ENCODE data around the gene DUSP16. TPM values are rescaled to one million over a fixed set of nuclear protein-coding genes. Genes with fewer than 3 reads are reported as not detected.

Gene DUSP16
- total and polyA plus RNA-seq, 2 of the 8 experiments (the other 6 are each of a cell fraction or from before 2014, with no cell fraction given), result 31.6 to 55.9 TPM

GRCh38 chr12:12560587-12561370, 1.9 kb downstream of the DUSP16 start:
- no peak overlapping the region for H4K91ac ChIP-seq (replicated peaks; ENCODE audit: insufficient read length, low read length)
- peak overlapping the region; percentile 79 to 96 (median 87) for H3K4me3 ChIP-seq (ENCODE audit: extremely low read depth in 1 of 4, insufficient read depth in 2 of 4, low read depth in 3 of 4, low read length in 4 of 4)
- WGBS, 2 experiments (ENCODE audit: extremely low coverage in 1 of 2, insufficient coverage in 1 of 2, insufficient read length in 1 of 2, insufficient replicate concordance in 2 of 2, low coverage in 1 of 2, low lambda C conversion rate in 2 of 2, missing lambda C conversion rate in 1 of 2), result 6% methylated on average over 9 of the region's 9 CpGs; no CpG with 5 or more reads in 1 of the 2 experiments
- peaks cover 12% of the 10 kb centered on the region for H3K23me2 ChIP-seq (ENCODE audit: low read depth, low read length)
- TF ChIP-seq JUN (IDR thresholded peaks at IDR 0.05; ENCODE audit: low read depth, low read length) (no peak), CEBPB (IDR thresholded peaks at IDR 0.05; ENCODE audit: low read depth, low read length) (peak; percentile 23; the same call in 1 of the 2 replicates)
- H2BK120ac ChIP-seq (replicated peaks; ENCODE audit: low read depth, low read length), result no peak overlapping the region
- no peak overlapping the region for H3K14ac ChIP-seq (ENCODE audit: insufficient read length)
- POLR2A ChIA-PET (ENCODE audit: partially characterized antibody), result interaction anchor here (0.9 to 1.5 kb wide), 3 partner anchors 13 to 38 kb away, joined by 3 read pairs; no protein-coding TSS in a partner anchor
- CTCF ChIA-PET (ENCODE audit: partially characterized antibody), result no interaction called here
- peak overlapping the region; percentile 56 for H3K56ac ChIP-seq (replicated peaks; ENCODE audit: insufficient read length, low read depth, low read length)
- peaks cover 4 to 10% of the 10 kb centered on the region in 2 experiments; a peak in 2 of 4 replicates for H3K9me3 ChIP-seq (ENCODE audit: insufficient read depth in 2 of 2, low read depth in 1 of 2, low read length in 1 of 2)
- DNase-seq (ENCODE audit: low read depth in 1 of 2, low spot score in 2 of 2) (no peak), FAIRE-seq (no peak)
- H4K5ac ChIP-seq (ENCODE audit: insufficient read length, low read depth, low read length), result peak overlapping the region; percentile 92
- no peak overlapping the region for H3K4ac ChIP-seq (replicated peaks; ENCODE audit: insufficient read length, low read depth, low read length)
- no peaks in the 10 kb centered on the region for H4K20me1 ChIP-seq (replicated peaks in 1 of 2; ENCODE audit: control insufficient read depth in 1 of 2, insufficient read depth in 2 of 2, low read length in 2 of 2)
- peak overlapping the region; percentile 69 to 89 for H3K4me2 ChIP-seq (ENCODE audit: insufficient read depth in 1 of 2, low read depth in 2 of 2, low read length in 2 of 2)
- peak overlapping the region; percentile 80; the same call in 1 of the 2 replicates for H3K27ac ChIP-seq (ENCODE audit: low read depth, low read length)
- peak overlapping the region; percentile 54; the same call in 1 of the 2 replicates for H3K18ac ChIP-seq (ENCODE audit: extremely low read depth, low read length)
- peak overlapping the region; percentile 62 to 89 (median 78) for H3K9ac ChIP-seq (replicated peaks in 1 of 4; ENCODE audit: extremely low read depth in 1 of 4, low read depth in 3 of 4, low read length in 3 of 4)
- no peak overlapping the region for H3K23ac ChIP-seq (ENCODE audit: insufficient read length)
- H2BK5ac ChIP-seq (ENCODE audit: low read depth, low read length), result no peak overlapping the region
- peaks cover 3 to 56% of the 10 kb centered on the region in 2 experiments; a peak in 3 of 4 replicates for H3K79me2 ChIP-seq (ENCODE audit: control insufficient read depth in 1 of 2, insufficient read depth in 2 of 2, low read length in 2 of 2)
- H4K8ac ChIP-seq (ENCODE audit: extremely low read depth, insufficient read depth, low read length), result no peak overlapping the region
- H3K27me3 ChIP-seq (replicated peaks in 1 of 4; ENCODE audit: control insufficient read depth in 3 of 4, extremely low read depth in 1 of 4, insufficient read depth in 3 of 4, low read length in 3 of 4), result no peaks in the 10 kb centered on the region
- no peaks in the 10 kb centered on the region; a peak in 2 of 8 replicates for H3K36me3 ChIP-seq (ENCODE audit: control insufficient read depth in 2 of 4, insufficient read depth in 4 of 4, low read length in 3 of 4)
- H2BK20ac ChIP-seq (ENCODE audit: low read length), result no peak overlapping the region
- H2BK12ac ChIP-seq (ENCODE audit: low read depth, low read length), result no peak overlapping the region
- H2AK5ac ChIP-seq (ENCODE audit: low read depth, low read length), result no peak overlapping the region
- H2BK15ac ChIP-seq (ENCODE audit: low read length), result no peak overlapping the region
- H3K4me1 ChIP-seq (replicated peaks in 1 of 4; ENCODE audit: control insufficient read depth in 3 of 4, insufficient read depth in 4 of 4, low read length in 3 of 4), result peaks cover 4 to 13% (median 7%) of the 10 kb centered on the region in 4 experiments; a peak in 5 of 7 replicates
- H3K79me1 ChIP-seq (ENCODE audit: low read depth, low read length), result peaks cover 2% of the 10 kb centered on the region; the same call in 1 of the 2 replicates
- H2AFZ ChIP-seq (ENCODE audit: low read length), result no peak overlapping the region
